DMS79 (cell line): ENCODE results near the gene ALG8.
"Not testable (repeated sequence)": the region's sequence is repeated elsewhere in the genome, so short reads cannot be mapped to it uniquely, and the experiment has no call there.

Experiments used
- DNase-seq: peaks from one replicate; lab custom pipeline; 2025; lab: John Stamatoyannopoulos, UW

The ALG8 gene

DNA sequence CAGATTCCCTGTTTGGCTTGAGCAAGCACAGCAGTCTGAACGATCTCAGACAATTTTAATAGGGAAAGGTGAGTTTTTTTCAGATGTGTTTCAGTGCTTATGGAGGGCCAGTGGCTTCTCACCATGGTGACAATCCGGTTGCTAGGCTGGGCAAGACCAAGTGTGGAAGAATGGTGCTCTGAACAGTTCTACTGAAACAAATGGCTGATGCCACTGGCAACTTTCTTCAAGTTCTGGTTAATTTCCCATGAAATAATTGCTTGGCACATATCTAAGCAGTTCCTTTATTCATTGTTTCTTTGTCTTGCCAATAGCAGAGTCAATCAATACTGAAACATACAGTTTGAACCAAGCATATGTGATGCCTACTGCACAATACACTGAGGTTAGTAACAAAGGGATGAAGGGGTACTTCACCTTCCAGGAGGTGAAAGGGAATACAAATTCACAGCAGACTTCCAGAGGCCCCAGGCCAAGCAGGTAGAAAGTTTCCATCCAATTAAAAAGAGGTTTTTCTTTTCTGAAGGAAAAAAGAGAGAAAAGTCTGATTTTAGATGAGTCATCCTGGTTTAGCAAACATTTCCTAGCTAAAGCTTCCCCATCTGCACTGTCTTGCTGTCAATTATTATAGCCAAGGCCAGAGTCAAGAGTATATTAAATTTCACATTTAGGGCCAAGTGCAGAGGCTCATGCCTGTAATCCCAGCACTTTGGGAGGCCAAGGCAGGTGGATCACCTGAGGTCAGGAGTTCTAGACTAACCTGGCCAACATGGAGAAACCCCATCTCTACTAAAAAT, 38.6 kb downstream of the ALG8 start:
- DNase-seq, result peak; percentile 91

- peak; percentile 99 for DNase-seq
Observed at GRCh38 chr11:78100261-78100660, 39.2 kb downstream of the ALG8 start.

DNA sequence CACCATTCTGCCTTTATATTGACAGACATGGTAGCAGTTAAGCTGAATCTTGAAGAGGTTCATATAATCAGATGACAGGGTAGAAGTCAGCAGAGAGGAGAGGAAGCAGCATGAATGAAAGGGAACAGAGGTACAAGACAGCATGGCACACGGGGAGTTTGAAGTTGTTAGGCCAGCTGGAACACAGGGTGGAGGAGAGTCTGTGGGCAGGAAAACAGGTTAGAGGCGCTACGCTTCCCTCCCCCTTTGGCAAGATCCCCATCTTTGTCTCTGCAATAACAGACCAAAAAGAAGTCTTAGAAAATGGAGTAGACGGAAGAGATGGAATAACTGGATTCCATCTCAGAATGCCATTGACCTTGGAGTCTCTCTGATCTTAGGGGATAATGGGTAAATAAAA, 39.8 kb downstream of the ALG8 start:
- peak; percentile 96 for DNase-seq

DNA sequence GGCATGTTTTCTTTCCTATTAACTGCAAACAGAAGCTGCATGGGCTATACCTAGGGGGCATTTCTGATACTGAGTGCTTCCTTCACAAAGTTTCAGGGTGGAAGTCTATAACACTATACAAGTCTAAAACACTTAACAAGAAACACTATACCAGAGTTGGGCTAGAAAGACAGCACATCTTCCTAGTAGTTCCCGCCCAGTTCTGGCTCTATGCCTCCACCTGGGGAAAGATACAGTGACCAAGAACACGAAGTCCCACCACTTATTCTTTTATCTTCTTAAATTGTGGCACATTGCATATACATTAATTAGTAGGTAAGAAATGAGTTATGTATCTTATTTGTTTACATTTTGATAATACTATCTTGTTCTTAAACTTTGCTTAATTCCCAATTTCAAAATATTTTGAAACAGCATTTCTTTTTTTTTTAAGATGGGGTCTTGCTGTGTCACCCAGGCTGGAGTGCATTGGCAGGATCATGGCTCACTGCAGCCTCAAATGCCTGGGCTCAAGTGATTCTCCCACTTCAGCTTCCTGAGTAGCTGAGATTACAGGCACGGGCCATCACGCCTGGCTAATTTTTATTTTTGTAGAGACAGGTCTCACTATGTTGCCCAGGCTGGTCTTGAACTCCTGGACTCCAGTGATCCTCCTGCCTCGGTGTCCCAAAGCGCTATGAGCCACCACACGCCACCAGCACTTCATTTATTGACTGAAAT, 41.6 kb downstream of the ALG8 start:
- DNase-seq, result peak; percentile 68

DNA sequence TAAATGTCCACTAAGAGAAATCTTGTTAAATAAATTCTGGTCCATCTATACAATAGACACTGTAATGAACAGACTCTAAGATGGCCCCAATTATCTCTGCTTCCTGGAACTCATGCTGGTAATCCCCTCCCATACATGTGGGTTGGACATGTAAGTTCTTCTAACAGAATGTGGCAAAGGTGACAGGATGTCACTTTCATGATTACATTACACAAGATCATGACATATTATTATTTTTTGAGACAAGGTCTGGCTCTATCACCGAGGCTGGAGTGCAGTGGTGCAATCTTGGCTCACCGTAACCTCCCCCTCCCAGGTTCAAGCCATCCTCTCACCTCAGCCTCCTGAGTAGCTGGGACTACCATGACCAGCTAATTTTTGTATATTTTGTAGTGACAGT, 45.2 kb downstream of the ALG8 start:
- DNase-seq, result no peak

- not testable (repeated sequence) for DNase-seq
Observed at GRCh38 chr11:78086521-78087074, 52.8 kb downstream of the ALG8 start.

DNA sequence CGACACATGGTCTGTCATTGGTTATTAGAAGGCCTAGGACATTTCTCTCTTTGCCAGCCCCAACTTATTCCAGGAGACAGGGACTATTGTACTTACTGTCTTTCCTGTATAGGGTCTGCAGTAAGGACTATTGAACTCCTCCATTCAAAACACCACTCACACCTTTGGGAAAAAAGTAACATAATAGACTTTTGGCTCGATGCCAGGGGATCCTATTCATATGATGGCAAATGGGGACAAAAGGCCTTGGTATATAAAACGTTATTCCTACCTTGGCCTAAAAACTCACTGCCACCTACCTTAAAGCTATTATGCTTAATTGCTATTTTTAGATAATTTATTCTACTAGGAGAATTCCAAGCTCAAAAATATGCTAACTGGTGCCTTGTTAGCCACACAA, 53.5 kb downstream of the ALG8 start:
- DNase-seq, result no peak

- DNase-seq, result not testable (repeated sequence)
Observed at GRCh38 chr11:78084506-78084905, 54.9 kb downstream of the ALG8 start.

- no peak for DNase-seq
Observed at GRCh38 chr11:78083021-78083420, 56.4 kb downstream of the ALG8 start.

DNA sequence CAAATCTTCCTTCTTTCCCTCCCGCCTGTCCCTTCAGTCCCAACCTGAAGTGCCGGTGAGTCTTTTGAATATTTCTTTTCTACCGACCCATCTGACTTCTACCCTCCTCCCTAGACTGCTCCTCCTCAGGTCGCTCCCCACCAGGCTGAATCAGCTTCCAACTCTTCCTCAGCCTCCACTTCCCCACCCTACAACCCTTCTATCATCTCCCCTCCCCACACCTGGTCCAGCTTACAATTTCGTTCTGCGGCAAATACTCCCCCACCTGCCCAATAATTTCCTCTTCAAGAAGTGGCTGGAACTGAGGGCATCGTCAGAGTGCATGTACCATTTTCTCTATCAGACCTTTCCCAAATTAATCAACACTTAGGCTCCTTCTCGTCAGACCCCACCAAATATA, 57.3 kb downstream of the ALG8 start:
- no peak for DNase-seq

DNA sequence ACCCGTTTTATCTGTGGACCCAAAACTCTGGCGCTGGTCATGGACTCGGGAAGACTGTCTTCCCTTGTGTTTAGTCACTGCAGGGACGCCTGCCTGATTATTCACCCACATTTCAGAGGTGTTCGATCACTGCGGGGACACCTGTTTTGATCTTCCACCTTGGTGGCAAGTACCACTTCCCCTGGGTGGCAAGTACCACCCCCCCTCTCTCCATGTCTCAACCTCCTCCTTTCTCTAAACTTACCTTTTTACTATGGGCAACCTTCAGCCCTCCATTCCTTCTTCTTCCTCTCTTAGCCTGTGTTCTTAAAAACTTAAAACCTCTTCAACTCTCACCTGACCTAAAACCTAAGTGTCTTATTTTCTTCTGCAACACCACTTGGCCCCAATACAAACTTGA, 57.8 kb downstream of the ALG8 start:
- DNase-seq, result no peak

DNA sequence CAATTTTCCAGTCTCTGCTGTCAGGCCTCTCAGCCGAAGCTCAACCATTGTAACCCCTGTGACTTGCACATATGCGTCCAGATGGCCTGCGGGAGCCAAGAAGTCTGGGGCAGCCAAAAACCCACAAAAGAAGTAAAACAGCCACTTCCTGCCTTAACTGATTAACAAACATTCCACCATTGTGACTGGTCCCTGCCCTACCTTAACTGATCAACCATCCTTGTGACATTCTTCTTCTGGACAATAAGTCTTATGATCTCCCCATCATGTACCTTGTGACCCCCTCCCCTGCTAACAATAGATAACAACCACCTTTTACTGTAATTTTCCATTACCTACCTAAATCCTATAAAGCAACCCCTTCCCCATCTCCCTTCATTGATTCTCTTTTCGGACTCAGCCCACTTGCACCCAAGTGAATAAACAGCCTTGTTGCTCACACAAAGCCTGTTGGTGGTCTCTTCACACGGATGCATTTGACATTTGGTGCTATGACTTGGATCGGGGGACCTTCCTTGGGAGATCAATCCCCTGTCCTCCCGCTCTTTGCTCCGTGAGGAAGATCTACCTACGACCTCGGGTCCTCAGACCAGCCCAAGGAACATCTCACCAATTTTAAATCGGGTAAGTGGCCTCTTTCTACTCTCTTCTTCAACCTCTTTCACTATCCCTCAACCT, 58.5 kb downstream of the ALG8 start:
- DNase-seq, result no peak

DNA sequence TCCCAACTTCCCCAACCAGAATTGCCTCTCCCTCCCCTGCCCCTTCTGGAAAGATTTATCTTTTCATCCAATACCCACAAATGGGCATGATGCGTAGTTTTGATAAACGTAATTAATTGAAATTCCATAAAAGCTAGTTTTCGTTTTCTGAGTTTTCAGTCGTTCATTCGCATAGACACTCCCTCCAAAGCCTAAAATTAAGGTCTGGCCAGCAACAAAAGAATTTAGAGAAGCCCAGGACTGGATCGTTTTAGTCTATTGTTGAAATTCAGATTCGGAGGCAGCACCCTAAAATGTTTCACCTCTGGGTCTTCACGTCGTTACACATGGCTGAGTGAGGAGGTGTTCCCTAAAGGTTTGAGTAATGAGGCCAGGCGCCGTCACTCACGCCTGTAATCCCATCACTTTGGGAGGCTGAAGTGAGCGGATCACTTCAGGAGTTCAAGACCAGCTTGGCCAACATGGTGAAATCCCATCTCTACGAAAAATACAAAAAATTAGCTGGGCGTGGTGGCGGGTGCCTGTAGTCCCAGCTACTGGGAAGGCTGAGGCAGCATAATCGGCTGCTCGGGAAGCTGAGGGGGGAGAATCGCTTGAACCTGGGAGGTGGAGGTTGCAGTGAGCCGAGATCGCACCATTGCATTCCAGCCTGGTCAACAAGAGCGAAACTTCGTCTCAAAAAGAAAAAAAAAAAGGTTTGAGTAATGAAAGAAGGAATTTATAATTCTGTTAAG, 59.2 kb downstream of the ALG8 start:
- no peak for DNase-seq

- peak; percentile 98 for DNase-seq
Observed at GRCh38 chr11:78079232-78080083, 60.0 kb downstream of the ALG8 start, which contains the start of gene NDUFC2. Gene NDUFC2, minus strand, starts transcription at chr11:78079862. Its CDS starts 118 bp downstream, at chr11:78079744.

- no peak for DNase-seq
Observed at GRCh38 chr11:78078218-78079167, 60.9 kb downstream of the ALG8 start.

GRCh38 chr11:78077592-78077991, 61.8 kb downstream of the ALG8 start:
- not testable (repeated sequence) for DNase-seq

GRCh38 chr11:78076733-78077403, 62.6 kb downstream of the ALG8 start:
- DNase-seq, result no peak

GRCh38 chr11:78074756-78075155, 64.7 kb downstream of the ALG8 start:
- DNase-seq, result peak; percentile 81

DNA sequence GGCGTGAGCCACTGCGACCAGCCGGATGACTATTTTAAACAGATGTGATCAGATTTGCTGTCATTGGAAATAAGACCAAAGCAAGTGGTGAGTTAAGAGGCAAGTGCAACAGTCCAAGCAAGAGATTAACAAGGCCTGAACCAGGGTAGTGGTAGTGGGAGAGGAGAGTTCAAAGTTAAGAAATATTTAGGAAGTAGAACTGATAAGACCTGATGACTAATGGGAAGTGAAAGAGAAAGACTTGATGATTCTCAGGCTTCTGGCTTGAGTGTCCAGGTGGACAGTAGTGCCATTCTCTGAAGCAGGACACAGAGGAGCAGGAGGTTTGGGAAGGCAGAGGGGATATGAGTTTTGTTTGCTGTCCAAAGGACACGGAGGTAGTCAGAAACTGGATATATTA, 67.0 kb downstream of the ALG8 start:
- no peak for DNase-seq
